GM11168 (cell line): Measurements from ENCODE around the gene TMPRSS13.

Source experiments
- in situ Hi-C: fragments of 300-500 bp; cut with MboI; formaldehyde crosslinking; loops from one replicate; pipeline ENCODE4 v1.12.0; 2022; ENCODE audit warnings: low sequenced_read_pairs; ENCODE audit not compliant: unreplicated experiment

Gene TMPRSS13

DNA sequence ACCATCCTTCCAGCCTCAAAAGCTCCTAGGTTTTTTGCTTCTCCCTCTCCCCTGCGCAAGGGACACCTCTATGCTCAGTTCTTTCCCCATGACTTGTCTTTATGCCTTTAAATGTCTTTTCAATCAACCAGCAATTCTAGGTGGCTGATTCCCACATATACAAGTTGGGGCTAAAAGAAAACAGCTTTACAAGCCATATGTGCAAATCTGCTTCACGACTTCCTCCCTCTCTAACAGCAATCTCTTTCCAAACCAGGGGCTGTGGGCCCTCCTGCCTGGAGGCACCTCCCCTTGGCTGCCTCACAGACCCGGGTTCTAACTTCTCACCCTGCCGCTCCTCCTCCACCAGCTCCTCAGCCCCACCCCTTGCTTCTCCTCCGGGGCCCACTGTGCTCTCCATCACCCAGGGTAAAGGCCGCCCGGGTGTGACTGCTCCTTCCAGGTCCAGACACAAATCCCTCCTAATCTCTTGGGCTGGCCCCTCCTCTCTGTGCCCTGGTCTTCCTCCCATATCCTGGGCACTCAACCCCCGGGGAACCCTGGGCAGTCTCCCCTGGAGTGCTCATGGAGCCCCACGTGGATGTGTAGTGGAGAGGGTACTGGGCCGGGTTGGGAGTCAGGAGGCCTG, 14.1 kb downstream of the TMPRSS13 start:
- in situ Hi-C loops: no loop called here

- in situ Hi-C loops: no loop called here
Measured at GRCh38 chr11:117914398-117914761, 14.8 kb downstream of the TMPRSS13 start.

DNA sequence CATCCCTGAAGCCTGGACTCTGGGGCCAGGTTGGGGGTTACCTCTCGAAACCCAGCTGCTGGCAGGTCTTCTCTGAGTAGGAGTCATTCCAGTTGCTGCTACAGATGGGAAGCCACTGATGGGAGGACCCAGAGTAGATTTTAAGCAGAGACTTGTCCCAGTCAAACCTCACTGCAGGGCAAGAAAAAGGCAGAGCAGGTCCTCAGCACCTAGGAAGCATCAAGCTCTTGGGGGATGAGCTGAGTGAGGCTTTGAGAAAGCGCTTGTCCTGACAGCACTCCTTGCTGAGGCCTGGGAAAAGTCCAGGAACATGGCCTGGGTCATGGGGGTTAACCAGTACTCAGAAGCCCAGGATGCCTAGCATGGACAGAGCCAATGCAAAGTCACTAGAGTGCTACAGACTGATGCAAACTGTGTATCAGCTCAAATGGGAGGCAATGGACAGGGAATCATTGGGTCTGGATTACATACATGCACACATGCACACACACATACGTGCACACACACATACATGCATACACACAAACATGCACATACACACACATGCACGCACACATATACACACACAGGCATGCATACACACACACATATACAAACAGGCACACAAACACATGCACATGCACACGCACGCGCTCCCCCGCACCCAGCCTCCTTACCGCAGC, 15.3 kb downstream of the TMPRSS13 start:
- in situ Hi-C loops: no loop called here

DNA sequence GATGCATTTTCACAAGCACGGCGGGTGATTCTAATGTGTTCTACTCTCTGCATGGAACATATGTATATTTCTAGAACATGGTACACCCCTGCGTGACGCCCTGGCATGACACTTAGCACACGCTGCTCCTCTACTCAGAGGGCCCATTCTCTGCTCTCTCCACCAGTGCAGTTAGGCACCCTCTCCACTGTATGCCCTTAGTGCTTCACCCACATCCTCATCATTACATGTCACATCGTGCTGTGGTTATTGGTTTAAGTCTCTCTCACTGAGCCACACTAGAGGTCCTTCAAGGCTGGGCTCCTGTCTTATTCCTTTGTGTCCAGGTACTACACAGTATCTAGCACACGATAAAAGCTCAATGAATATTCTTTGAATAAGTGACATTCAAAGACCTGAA, 16.7 kb downstream of the TMPRSS13 start:
- in situ Hi-C loops: no loop called here

DNA sequence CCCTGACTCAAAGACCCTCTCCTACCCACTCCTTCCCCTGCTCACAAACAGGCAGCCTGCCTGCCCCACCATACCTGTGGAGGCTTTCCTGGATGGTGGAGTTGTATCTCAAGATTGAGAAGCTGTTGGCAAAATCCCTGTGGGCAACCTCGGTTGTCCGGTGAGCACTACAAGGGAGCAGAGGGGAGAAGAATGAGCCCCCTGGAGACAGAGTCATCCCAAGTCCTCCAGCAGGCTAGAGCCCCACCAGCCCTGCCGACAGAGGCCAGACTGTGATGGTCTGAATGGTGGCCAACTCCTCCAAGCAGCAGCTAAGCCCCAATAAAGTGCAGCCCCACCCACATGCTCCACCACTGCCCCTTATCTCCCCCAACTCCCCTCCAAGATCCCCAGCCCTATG, 17.5 kb downstream of the TMPRSS13 start:
- in situ Hi-C loops: no loop called here

- in situ Hi-C loops: no loop called here
Measured at GRCh38 chr11:117910941-117911655, 18.1 kb downstream of the TMPRSS13 start.

GRCh38 chr11:117910525-117910924, 18.7 kb downstream of the TMPRSS13 start:
- in situ Hi-C loops: no loop called here

- in situ Hi-C loops: no loop called here
Measured at GRCh38 chr11:117909611-117910382, 19.4 kb downstream of the TMPRSS13 start.

DNA sequence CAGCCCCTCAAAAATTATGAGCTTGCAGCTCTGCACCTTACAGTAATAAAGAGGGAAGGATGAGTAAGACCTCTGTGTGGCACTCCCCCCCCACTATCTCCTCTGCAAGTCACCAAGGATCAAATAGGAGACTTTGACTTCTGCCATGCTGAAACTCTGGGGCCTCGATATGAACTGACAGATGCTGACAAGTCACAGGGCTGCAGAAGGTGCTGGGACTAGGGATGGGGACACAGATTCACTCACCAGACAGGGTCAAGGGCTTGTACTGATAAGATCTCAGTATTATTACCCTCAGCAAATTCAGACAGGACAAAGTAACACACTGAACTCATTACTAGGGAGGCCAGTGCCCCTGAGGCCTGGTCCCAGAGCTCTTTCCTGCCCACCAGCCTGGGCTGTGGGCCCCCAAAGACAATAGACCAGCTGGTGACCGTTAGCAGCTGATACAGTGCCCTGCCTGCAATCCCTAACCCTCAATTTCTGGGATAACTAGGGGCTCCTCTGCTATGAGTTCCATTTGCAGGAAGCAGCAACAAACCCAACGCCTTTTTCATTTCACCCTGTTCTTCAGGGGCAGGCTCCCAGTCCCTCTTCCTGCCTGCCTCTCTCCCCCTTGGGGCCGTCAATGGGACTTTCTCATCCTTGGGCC, 20.1 kb downstream of the TMPRSS13 start:
- in situ Hi-C loops: no loop called here

DNA sequence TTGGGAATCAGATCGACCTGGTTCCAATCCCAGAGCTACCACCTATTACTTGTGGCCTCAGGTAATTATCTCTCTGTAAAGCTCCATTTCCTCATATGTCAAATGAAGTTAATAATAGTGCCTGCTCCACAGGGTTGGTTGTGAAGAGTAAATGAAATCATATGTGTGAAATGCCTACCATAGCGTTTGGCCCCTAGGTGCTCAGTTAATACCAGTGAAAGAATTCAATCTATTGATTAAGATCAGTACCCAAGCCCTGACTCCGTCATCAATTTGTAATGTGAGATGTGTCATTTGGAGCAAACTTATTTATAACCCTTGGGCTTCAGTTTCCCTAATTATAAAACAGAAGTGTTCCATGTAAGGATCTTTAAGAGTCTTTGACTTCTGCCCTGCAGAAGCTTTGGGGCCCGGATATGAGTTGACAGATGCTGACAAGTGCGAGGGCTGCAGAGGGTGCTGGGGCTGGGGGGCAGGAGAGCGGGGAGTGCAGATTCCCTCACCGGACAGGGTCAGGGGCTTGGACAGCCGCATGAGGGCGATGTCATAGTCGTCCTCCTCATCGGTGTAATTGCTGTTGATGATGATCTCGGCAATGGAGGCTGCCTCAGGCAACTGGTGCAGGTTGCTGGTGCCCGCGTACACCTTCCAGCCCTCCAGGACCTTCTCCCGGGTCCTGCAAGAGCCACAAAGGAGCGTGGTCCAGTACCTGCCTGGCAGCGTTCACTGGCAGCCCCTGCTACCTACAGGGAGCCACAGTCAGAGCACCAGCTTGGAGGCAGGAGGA, 20.9 kb downstream of the TMPRSS13 start:
- in situ Hi-C loops: no loop called here

- in situ Hi-C loops: no loop called here
Measured at GRCh38 chr11:117907276-117908108, 21.7 kb downstream of the TMPRSS13 start.

GRCh38 chr11:117906710-117907109, 22.5 kb downstream of the TMPRSS13 start:
- in situ Hi-C loops: no loop called here

GRCh38 chr11:117906126-117906525, 23.1 kb downstream of the TMPRSS13 start:
- in situ Hi-C loops: no loop called here

- in situ Hi-C loops: no loop called here
Measured at GRCh38 chr11:117905524-117905923, 23.7 kb downstream of the TMPRSS13 start.

- in situ Hi-C loops: no loop called here
Measured at GRCh38 chr11:117903505-117904382, 25.5 kb downstream of the TMPRSS13 start.

DNA sequence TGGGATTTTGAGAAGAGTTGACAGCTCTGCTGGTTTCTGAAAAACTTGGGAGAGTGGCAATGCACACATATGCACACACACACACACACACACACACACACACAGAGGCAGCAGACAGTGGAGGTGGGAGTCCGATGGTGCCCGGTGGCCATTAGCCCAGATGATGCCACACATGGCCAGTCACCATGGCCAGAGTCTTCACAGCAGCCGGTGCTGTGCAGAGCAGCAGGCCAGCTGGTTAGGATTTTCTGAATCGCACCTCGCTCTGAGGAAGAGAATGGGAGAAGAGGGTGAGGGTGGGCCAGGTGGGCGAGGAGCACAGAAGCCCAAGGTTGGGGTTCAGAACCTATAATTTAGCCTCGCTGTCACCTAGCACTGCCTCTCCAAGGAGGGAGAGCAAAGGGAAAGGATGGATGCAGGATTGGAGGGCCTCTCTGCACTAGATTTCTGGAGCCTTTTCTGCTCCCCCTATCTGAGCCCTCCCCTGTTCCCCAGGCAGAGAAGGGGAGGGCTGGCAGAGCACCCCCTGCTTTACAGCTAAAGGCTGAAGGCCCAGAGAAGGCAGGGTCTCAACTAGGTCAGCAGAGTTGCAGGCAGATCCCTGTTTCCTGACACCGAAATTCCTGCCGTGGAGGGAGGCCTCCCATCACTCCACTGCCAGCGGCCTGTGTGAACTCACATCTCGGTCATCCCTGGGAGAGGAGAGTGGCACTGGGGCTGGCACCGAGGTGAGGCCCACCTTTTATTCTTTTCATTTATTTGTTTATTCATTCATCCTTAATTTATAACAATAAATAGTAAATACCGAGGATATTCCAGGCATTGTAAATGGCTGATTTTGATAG, 27.0 kb downstream of the TMPRSS13 start:
- in situ Hi-C loops: no loop called here

GRCh38 chr11:117901601-117902000, 27.6 kb downstream of the TMPRSS13 start:
- in situ Hi-C loops: no loop called here
